K562 (cell line): ENCODE measurements around the gene ZNF273.

Experiments
- CHAMP1 ChIP-seq: fragments of 450-650 bp; IDR thresholded peaks from 2 replicates; pipeline ENCODE4 v1.6.1; 2016; ENCODE audit warnings: mild to moderate bottlenecking
- POLR2A ChIP-seq: fragments of 450-650 bp; conservative IDR thresholded peaks from 2 replicates; pipeline ENCODE4 v1.6.1; 2016

GRCh38 chr7:64905547-64905946 lies 2.5 kb downstream of the ZNF273 start:
- TF ChIP-seq CHAMP1 (no peak), POLR2A (no peak)
